AG09319 (cell line): Measurements from ENCODE around the gene PIGL.

ENCODE experiments used
- DNase-seq: peaks from one replicate; pipeline ENCODE4 v3.0.0-alpha.2; 2010; ENCODE audit warnings: low read depth; ENCODE audit errors: extremely low read depth
- CTCF ChIP-seq: IDR thresholded peaks from 2 replicates; pipeline ENCODE4 v1.5.1; 2011; ENCODE audit warnings: low read depth, mild to moderate bottlenecking, inconsistent platforms, low read length, moderate library complexity

PIGL gene

GRCh38 chr17:16281351-16281750 lies 64.3 kb downstream of the PIGL start:
- no peak for TF ChIP-seq CTCF

GRCh38 chr17:16282522-16282921 lies 65.5 kb downstream of the PIGL start:
- DNase-seq: no peak
- TF ChIP-seq CTCF: no peak

More at GRCh38 chr17:16281351-16281750, 64.3 kb downstream of the PIGL start:
- DNase-seq: no peak

- DNase-seq: no peak
- TF ChIP-seq CTCF: no peak
Measured at GRCh38 chr17:16283705-16284104, 66.7 kb downstream of the PIGL start.

- TF ChIP-seq CTCF: peak; percentile 48
- DNase-seq: no peak
Measured at GRCh38 chr17:16285646-16286008, 68.6 kb downstream of the PIGL start.

GRCh38 chr17:16286009-16286946 lies 69.3 kb downstream of the PIGL start:
- TF ChIP-seq CTCF: no peak
- peak; percentile 86 for DNase-seq

- TF ChIP-seq CTCF: peak; percentile 15
- no peak for DNase-seq
Measured at GRCh38 chr17:16286947-16287562, 70.0 kb downstream of the PIGL start.

- DNase-seq: peak; percentile 53
- no peak for TF ChIP-seq CTCF
Measured at GRCh38 chr17:16287563-16288027, 70.6 kb downstream of the PIGL start.
